Fibroblast of lung (primary cell): ENCODE data around the gene WBP2NL. TPM values are rescaled to one million over a fixed set of nuclear protein-coding genes. Genes with fewer than 3 reads are reported as not detected.

Source experiments
- DNase-seq, 2 donors: peaks; one replicate each; pipeline versions ENCODE4 v3.0.0 to v3.0.0-alpha.2; 2010; ENCODE audit warnings: low read depth in 2 of 2
- H2AFZ ChIP-seq: 2 replicates; pipeline ENCODE4 v1.5.1; 2012; ENCODE audit warnings: low read length, control low read depth, inconsistent platforms
- H3K27ac ChIP-seq: 2 replicates; pipeline ENCODE4 v1.5.1; 2011; ENCODE audit warnings: low read length, control low read depth; ENCODE audit not compliant: insufficient read depth
- H3K27me3 ChIP-seq: 2 replicates; pipeline ENCODE4 v1.5.1; 2011; ENCODE audit warnings: mild to moderate bottlenecking, low read length; ENCODE audit not compliant: control insufficient read depth, insufficient read depth
- H3K36me3 ChIP-seq: 2 replicates; pipeline ENCODE4 v1.5.1; 2011; ENCODE audit warnings: low read length; ENCODE audit not compliant: control insufficient read depth, insufficient read depth
- H3K4me1 ChIP-seq: 2 replicates; pipeline ENCODE4 v1.5.1; 2011; ENCODE audit warnings: low read length; ENCODE audit not compliant: control insufficient read depth, insufficient read depth; ENCODE audit errors: extremely low read depth
- H3K4me2 ChIP-seq: 2 replicates; pipeline ENCODE4 v1.5.1; 2011; ENCODE audit warnings: low read length, control low read depth; ENCODE audit not compliant: insufficient read depth; ENCODE audit errors: extremely low read depth
- H3K4me3 ChIP-seq, 4 experiments: fragments of 200-600 bp in 1 of 4; sonication (generic) in 1 of 4; replicated peaks in 1 of 4; 2 replicates each; pipeline ENCODE4 v1.5.1; 2011 to 2016; ENCODE audit warnings: low read length in 4 of 4, low read depth in 3 of 4, mild to moderate bottlenecking in 3 of 4, control low read depth in 2 of 4, inconsistent platforms in 1 of 4, mixed read lengths in 1 of 4; ENCODE audit not compliant: insufficient read depth in 1 of 4; ENCODE audit errors: control extremely low read depth in 1 of 4
- H3K79me2 ChIP-seq: 2 replicates; pipeline ENCODE4 v1.5.1; 2012; ENCODE audit warnings: mild to moderate bottlenecking, low read length, inconsistent platforms; ENCODE audit not compliant: control insufficient read depth, insufficient read depth
- H3K9ac ChIP-seq: 2 replicates; pipeline ENCODE4 v1.5.1; 2011; ENCODE audit warnings: mild to moderate bottlenecking, low read length, control low read depth; ENCODE audit not compliant: insufficient read depth
- H3K9me3 ChIP-seq: 2 replicates; pipeline ENCODE4 v1.5.1; 2012; ENCODE audit warnings: low read depth, low read length; ENCODE audit not compliant: control insufficient read depth, insufficient read depth
- H4K20me1 ChIP-seq: 2 replicates; pipeline ENCODE4 v1.5.1; 2011; ENCODE audit warnings: low read length; ENCODE audit not compliant: control insufficient read depth, insufficient read depth; ENCODE audit errors: extremely low read depth
- EZH2 ChIP-seq: IDR thresholded peaks from 2 replicates; pipeline ENCODE4 v1.5.1; 2012; ENCODE audit warnings: low read length, control low read depth, mild to moderate bottlenecking; ENCODE audit errors: missing control alignments
- polyA plus RNA-seq, 2 donors: library from polyadenylated mRNA; depleted of rRNA in 1 of 2; stranded (reverse) in 1 of 2; unstranded in 1 of 2; fragments of >200 nt; gene quantifications; 2 replicates each; pipeline ENCODE4 v1.2.1, GENCODE V29; 2011 to 2012; ENCODE audit warnings: missing spikeins in 1 of 2
- total RNA-seq: library from RNA; depleted of rRNA; stranded (reverse); fragments of >200 nt; gene quantifications from 2 replicates; pipeline ENCODE4 v1.2.1, GENCODE V29; 2014
- TF ChIP-seq, protein P1 (sequence below), 2 donors: IDR thresholded peaks in 1 of 2; conservative IDR thresholded peaks in 1 of 2; 1 replicate in 1 of 2; 2 replicates in 1 of 2; pipeline ENCODE4 v1.5.1; 2011 to 2012; ENCODE audit warnings: low read length in 2 of 2, control low read depth in 1 of 2, inconsistent platforms in 1 of 2, low read depth in 1 of 2, mild to moderate bottlenecking in 1 of 2

Gene WBP2NL
- total and polyA plus RNA-seq, 2 donors (not counting 1 experiment from before 2014, with no cell fraction given): 0.10 to 1.8 TPM

- H3K4me1 ChIP-seq: no peaks in the 10 kb centered on the region
- DNase-seq: no peak
- no peak overlapping the region for H3K27ac ChIP-seq
- no peaks in the 10 kb centered on the region for H3K36me3 ChIP-seq
- no peaks in the 10 kb centered on the region for H4K20me1 ChIP-seq
- H3K4me2 ChIP-seq: no peak overlapping the region
- H2AFZ ChIP-seq: no peak overlapping the region
- no peaks in the 10 kb centered on the region for H3K27me3 ChIP-seq
- no peak overlapping the region for H3K4me3 ChIP-seq
- no peaks in the 10 kb centered on the region for H3K79me2 ChIP-seq
- TF ChIP-seq EZH2: no peak
- TF ChIP-seq, protein P1, sequence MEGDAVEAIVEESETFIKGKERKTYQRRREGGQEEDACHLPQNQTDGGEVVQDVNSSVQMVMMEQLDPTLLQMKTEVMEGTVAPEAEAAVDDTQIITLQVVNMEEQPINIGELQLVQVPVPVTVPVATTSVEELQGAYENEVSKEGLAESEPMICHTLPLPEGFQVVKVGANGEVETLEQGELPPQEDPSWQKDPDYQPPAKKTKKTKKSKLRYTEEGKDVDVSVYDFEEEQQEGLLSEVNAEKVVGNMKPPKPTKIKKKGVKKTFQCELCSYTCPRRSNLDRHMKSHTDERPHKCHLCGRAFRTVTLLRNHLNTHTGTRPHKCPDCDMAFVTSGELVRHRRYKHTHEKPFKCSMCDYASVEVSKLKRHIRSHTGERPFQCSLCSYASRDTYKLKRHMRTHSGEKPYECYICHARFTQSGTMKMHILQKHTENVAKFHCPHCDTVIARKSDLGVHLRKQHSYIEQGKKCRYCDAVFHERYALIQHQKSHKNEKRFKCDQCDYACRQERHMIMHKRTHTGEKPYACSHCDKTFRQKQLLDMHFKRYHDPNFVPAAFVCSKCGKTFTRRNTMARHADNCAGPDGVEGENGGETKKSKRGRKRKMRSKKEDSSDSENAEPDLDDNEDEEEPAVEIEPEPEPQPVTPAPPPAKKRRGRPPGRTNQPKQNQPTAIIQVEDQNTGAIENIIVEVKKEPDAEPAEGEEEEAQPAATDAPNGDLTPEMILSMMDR (conservative IDR thresholded peaks at IDR 0.05 in 1 of 2, IDR thresholded peaks at IDR 0.05 in 1 of 2; ENCODE audit: low read depth in 1 of 2, low read length in 2 of 2): no peak
- H3K9ac ChIP-seq: no peak overlapping the region
- H3K9me3 ChIP-seq: no peaks in the 10 kb centered on the region
Observed at GRCh38 chr22:42021571-42021970, 23.0 kb downstream of the WBP2NL start.

DNA sequence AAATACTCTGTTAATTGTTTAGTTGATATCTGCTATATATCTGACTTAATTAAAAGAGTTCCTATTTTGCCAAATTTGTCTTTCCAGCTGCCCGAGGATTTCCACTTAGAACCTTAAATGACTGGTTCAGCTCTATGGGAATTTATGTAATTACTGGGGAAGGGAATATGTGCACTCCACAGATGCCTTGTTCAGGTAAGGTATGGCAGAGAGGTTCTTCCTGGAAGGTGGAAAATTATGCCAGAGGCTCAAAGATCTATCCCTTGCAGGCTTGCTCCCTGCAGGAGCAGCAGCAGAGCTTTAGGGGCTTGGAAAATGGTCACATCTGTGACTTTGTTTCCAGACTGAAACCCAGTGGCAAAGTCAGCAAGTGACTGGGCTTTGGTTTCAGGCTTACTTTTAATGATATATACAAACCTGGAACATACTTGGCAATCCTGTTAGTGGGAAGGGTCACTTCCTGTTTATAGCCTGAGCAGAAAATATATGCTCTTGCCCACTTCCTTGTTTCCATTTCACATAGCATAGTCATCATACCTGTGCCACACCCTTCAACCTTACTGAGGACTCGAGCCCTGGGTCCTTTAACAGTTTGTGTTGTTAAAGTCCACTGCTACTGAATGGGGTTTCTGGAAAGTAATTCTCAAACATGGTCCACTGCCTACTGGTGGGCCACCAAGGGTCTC lies 23.7 kb downstream of the WBP2NL start:
- no peaks in the 10 kb centered on the region for H4K20me1 ChIP-seq
- TF ChIP-seq EZH2: no peak
- TF ChIP-seq, protein P1 (conservative IDR thresholded peaks at IDR 0.05 in 1 of 2, IDR thresholded peaks at IDR 0.05 in 1 of 2; ENCODE audit: low read depth in 1 of 2, low read length in 2 of 2): no peak
- H3K36me3 ChIP-seq: no peaks in the 10 kb centered on the region
- H3K27me3 ChIP-seq: no peaks in the 10 kb centered on the region
- H3K9ac ChIP-seq: no peak overlapping the region
- no peaks in the 10 kb centered on the region for H3K4me1 ChIP-seq
- no peak overlapping the region for H3K4me2 ChIP-seq
- no peak overlapping the region for H3K27ac ChIP-seq
- H2AFZ ChIP-seq: no peak overlapping the region
- H3K79me2 ChIP-seq: no peaks in the 10 kb centered on the region
- no peak for DNase-seq
- no peaks in the 10 kb centered on the region for H3K9me3 ChIP-seq
- H3K4me3 ChIP-seq: no peak overlapping the region

GRCh38 chr22:42025421-42025820 lies 26.8 kb downstream of the WBP2NL start:
- Histone ChIP-seq H3K9ac (no peak overlapping the region), H2AFZ (no peak overlapping the region), H3K27me3 (no peaks in the 10 kb centered on the region), H4K20me1 (no peaks in the 10 kb centered on the region), H3K27ac (no peak overlapping the region), H3K9me3 (no peaks in the 10 kb centered on the region), H3K4me1 (no peaks in the 10 kb centered on the region), H3K4me3 (no peak overlapping the region), H3K36me3 (no peaks in the 10 kb centered on the region), H3K79me2 (no peaks in the 10 kb centered on the region), H3K4me2 (no peak overlapping the region)
- no peak for DNase-seq
- TF ChIP-seq, protein P1 (conservative IDR thresholded peaks at IDR 0.05 in 1 of 2, IDR thresholded peaks at IDR 0.05 in 1 of 2; ENCODE audit: low read depth in 1 of 2, low read length in 2 of 2): no peak
- no peak for TF ChIP-seq EZH2
